GM18868 (cell line): ENCODE measurements around the gene DOCK8.

Experiments
- ATAC-seq: cut with Tn5 transposase; IDR thresholded peaks from one replicate; pipeline ENCODE4 v1.9.1; 2021; ENCODE audit warnings: mild to moderate bottlenecking, moderate library complexity; ENCODE audit not compliant: unreplicated experiment

Gene DOCK8

DNA sequence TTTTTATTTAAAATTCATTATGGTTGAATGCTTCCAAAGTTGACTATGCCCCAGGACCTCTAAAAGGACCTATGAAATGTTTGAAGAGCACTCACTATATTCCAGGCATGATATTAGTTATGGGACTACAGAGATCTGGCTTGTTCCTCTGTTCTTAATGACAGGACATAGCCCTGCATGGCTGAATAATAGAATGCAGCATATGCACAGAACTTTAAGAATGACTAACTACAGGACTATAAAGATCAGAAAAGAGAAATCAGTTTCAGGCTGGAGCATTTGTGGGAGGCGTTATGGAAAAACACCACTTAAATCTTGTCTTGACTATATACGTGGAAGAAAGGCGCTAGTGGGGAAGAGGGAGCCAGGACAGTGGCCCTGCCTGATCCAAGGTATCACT, 239.2 kb downstream of the DOCK8 start:
- ATAC-seq, result no peak

DNA sequence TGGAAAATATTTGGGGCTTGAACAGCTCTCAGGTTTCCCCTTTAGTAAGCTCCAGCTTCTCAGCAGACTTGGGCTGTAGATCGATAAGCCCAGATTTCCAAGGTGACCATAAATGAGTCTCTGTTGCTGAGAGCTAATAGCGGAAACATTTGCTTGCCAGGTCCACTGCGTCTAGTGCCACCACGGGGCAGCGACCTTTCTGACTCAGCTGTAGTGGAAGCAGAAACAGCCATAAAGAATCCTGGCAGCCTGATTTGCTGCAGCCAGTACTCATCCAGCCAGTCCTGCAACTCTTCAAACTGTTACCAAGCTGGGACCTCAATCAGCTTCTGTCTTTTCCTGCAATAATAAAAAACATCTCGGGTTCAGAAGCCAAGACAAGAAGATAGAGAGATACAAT, 241.7 kb downstream of the DOCK8 start:
- ATAC-seq, result no peak

DNA sequence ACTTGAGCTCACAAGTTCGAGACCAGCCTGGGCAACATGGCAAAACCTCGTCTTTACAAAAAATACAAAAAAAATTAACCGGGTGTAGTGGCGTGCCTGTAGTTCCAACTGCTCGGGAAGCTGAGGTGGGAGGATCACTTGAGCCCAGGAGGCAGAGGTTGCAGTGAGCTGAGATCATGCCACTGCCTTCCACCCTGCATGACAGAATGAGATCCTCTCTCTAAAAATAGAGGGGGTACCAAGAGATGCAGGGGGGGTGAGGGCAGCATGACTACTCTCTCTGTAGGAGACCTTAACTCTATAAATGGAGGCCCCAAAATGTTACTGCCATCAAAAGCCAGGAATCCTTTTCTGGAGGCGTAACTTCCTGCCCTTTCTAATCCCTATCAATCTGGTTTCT, 243.9 kb downstream of the DOCK8 start:
- ATAC-seq, result no peak

GRCh38 chr9:459491-460444, 245.1 kb downstream of the DOCK8 start:
- ATAC-seq, result no peak

DNA sequence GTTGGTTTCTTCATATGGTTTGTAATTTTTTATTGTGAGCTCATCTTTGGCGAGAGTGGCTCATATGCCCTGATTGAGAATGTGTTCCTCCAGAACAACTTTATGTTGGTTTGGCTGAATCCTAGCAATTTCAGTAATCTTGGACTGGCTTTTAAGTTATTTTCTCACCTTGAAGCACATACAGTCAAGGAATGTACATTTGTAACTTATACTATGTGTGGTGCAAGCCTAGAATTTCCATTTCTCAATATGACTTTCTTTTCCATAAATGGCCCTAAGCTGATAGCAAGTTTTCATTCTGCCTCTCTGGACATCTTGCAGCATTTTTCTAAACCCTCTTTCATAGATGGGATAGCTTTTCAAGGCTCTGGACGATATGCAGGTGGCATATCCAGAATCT, 247.5 kb downstream of the DOCK8 start:
- no peak for ATAC-seq

DNA sequence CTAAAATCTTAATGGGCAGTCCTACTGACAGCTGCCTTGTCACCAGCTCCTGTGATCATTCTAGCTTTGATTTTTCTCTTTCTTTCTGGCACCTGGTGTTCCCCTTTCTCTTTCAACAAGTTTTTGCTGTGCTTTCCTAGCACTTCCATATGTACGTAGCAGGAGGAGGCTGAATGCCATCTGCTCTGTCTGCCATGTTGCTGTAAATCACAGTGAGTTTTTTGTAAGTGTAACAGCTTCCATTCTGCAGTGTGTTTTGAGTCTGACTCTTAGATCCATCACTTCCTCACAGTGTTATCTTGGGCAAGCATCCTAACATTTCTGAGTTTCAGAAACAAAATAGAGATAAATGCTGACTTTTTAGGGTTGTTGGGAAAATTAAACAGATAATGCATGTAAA, 247.9 kb downstream of the DOCK8 start:
- no peak for ATAC-seq

DNA sequence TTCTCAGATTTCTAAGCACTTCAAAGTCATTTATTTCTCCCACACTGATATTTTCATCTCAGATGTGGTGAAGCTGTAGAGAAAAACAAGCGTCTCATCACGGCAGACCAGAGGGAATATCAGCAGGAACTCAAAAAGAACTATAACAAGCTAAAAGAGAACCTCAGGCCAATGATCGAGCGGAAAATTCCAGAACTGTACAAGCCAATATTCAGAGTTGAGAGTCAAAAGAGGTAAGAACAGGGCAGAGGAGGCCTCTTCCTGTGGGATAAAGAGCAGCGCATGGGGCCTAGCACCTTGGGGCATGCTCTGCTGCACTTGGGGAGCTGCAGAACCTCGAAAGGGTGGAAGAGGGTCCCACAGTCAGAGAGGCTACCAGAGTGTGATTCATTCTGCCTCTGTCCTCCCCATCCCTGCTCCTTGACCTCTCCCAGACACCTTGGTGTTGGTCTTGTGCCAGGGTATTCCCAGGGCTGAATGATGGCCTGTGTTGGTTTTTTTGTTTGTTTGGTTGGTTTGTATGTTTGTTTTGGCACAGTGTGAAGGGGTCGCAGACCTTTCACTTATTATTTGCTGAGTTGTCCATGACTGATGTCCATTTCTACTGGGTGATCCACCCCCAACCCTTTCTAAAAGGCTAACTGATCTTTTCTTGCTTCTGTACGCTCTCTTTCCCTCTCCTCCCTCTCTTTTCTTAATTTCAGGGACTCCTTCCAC, 248.9 kb downstream of the DOCK8 start:
- ATAC-seq, result no peak

GRCh38 chr9:466747-467146, 252.1 kb downstream of the DOCK8 start:
- no peak for ATAC-seq

GRCh38 chr9:468766-469426, 254.2 kb downstream of the DOCK8 start:
- ATAC-seq, result no peak

DNA sequence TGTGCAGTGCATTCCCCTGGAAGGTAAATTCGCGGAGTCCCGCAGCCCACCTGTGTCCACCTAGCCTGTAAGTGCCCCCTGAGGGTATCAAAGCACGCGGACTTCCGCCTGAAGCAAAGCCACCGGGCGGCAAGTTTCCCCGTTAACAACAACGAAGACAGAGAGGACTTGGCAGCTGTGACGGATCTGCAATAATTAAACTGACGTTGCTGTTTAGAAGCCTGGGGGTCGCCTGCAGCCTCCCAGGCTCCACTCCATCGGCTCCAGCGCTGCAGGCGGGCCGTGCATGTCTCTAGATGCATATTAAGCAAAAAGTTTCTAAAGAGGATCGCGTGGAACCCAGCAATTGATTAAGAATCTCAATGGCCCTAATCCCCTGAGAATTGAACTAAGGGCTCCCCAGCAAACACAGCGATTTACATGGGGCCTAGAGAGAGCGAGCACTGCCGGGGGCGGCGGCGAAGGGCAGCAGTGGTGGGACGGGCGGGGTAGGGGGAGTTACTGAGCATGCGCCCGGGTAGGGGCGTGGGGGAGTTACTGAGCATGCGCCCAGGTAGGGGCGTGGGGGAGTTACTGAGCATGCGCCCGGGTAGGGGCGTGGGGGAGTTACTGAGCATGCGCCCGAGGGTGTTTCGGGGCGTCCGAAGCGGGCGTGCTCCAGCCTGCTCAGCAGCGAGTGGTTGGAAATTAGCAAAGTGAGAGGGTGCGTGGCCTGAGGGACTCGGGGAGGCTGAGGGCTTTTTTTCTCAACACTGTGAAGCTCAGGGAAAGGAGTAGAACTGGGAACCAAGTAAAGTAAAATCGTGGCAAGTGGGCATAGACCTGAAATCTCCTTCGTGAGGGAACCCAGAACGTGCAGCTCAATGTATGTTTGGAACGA, 255.2 kb downstream of the DOCK8 start:
- peak; percentile 88 for ATAC-seq

GRCh38 chr9:470552-471194, 256.0 kb downstream of the DOCK8 start:
- ATAC-seq, result no peak

GRCh38 chr9:471320-471719, 256.7 kb downstream of the DOCK8 start:
- ATAC-seq, result no peak

DNA sequence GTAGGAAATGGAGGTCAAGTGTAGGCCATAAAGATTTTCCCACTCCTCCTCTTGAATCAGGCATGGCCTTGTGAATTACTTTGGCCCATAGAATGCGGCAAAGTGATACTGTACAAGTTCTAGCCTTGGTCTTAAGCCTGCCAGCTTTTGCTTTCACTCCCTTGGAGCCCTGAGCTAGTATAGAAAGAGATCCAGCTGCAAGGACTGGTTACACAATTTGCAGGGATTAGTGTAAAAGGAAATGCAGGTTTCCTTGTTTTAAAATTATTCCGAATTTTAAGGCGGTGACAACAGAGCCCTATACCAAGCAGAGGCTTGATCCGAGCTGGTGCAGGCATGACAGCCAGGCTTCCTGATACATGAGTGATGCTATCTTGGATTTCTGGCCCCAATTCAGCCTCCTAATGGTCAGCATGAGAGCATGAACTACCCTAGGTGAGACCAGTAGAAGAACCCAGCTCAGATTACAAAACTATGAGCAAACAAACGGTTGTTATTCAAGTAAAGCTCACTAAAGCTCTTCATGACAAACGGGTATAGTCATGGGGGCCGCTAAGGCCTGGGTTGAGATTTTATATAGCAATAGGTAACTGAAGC, 257.9 kb downstream of the DOCK8 start:
- no peak for ATAC-seq

GRCh38 chr9:477193-477592, 262.5 kb downstream of the DOCK8 start:
- no peak for ATAC-seq

DNA sequence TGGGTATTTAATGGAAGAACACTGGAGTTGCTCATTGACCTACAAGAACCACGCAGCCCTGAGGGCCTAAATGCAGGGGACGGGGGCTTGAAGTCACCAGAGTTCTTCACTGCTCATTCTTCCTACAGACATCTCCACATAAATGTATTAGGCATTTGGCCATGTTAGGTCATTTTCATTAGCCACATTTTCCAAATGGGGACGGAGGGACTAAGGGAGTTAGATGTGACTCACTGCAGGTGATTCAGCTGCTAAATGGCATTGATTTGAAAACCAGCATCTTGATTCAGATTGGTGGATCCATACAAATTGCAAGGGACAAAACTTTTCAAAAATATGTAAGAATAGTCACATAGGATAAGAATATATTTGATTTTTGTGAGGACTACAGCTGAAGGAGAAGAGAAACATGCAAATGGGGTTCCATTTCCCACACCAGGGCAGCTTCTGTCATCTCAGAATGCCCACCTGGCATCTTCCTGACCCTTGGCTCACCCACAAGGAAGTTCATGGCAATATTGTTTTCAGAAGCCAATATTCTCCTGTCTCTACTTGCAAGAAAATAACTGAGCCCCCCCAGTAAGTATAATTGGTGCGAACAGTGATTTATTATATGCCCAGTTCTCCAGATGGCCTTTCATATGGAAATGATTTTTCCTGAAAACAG, 264.8 kb downstream of the DOCK8 start:
- ATAC-seq, result no peak

DNA sequence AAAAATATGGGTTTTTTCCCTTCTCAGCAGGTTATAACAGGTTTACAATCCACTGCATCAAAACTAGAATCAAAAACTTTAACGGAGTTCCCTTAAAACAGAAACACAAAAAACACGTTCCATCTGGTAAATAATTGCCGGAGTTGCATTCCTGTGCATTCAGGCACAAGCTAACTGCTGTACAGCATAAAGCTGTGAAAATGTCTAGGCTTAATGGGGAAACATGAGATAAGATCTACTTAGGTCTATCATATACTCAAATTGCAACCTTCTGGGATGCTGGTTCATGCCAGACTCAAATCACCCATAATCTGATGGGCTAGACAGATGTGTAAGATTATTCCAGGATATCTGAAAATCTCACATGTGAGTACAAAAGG, 265.3 kb downstream of the DOCK8 start:
- no peak for ATAC-seq

GRCh38 chr9:482739-483138, 268.1 kb downstream of the DOCK8 start:
- ATAC-seq, result no peak

- ATAC-seq, result no peak
These were observed 271.5 kb downstream of the DOCK8 start for GRCh38 chr9:486156-486555.

DNA sequence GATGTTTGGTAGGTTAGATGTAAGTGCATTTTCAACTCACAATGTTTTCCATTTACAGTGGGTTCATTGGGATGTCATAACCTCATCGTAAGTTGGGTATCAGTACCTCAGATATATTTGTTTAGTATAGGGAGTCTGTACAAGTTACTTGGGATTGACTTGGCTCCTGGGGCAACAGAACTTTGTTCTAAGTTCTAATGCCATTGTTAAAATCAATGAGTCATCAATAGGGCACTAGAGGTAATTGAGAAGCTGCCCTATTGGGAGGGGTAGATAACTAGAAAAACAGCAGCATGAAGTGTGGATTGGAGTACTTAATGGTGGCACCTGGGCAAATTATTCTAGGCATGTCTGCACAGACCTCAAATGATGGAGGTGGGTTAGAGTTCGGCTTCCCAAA, 272.8 kb downstream of the DOCK8 start:
- no peak for ATAC-seq
